Stimulated activated CD4-positive, alpha-beta T cell treated with anti-CD3 and anti-CD28 coated beads, TNF-alpha, amount 100 ng/mL, for 1 hour (primary cell): ENCODE results near the gene PPFIBP2.
A peak's percentile ranks its signal among the peaks of the same experiment; 100 is the strongest.
"Not testable (repeated sequence)": the region's sequence is repeated elsewhere in the genome, so short reads cannot be mapped to it uniquely, and the experiment has no call there.

ENCODE experiments used
- DNase-seq, 3 donors: peaks; one replicate each; pipeline ENCODE4 v3.0.0-alpha.2; 2020; ENCODE audit warnings: low read depth in 3 of 3, low spot score in 1 of 3

PPFIBP2 gene

GRCh38 chr11:7655253-7656217 lies 141.7 kb downstream of the PPFIBP2 start:
- DNase-seq = no peak

GRCh38 chr11:7656704-7657103 lies 142.9 kb downstream of the PPFIBP2 start:
- DNase-seq = no peak

GRCh38 chr11:7657306-7658025 lies 143.7 kb downstream of the PPFIBP2 start:
- DNase-seq = no peak

- DNase-seq = not testable (repeated sequence)
Observed at GRCh38 chr11:7663531-7663930, 149.7 kb downstream of the PPFIBP2 start.

GRCh38 chr11:7664867-7665266 lies 151.1 kb downstream of the PPFIBP2 start:
- no peak for DNase-seq

- peak; percentile 18 to 62 (median 29) for DNase-seq
Observed at GRCh38 chr11:7665473-7666291, 151.9 kb downstream of the PPFIBP2 start.

GRCh38 chr11:7666292-7666866 lies 152.6 kb downstream of the PPFIBP2 start:
- no peak for DNase-seq

- no peak for DNase-seq
Observed at GRCh38 chr11:7667460-7667859, 153.7 kb downstream of the PPFIBP2 start.

- DNase-seq = no peak
Observed at GRCh38 chr11:7668464-7668863, 154.7 kb downstream of the PPFIBP2 start.

GRCh38 chr11:7668911-7669310 lies 155.1 kb downstream of the PPFIBP2 start:
- DNase-seq = no peak

- no peak for DNase-seq
Observed at GRCh38 chr11:7670641-7671040, 156.8 kb downstream of the PPFIBP2 start.

GRCh38 chr11:7671347-7672215 lies 157.8 kb downstream of the PPFIBP2 start:
- DNase-seq = no peak

- DNase-seq = no peak
Observed at GRCh38 chr11:7672276-7672959, 158.6 kb downstream of the PPFIBP2 start.

GRCh38 chr11:7672960-7673723 lies 159.3 kb downstream of the PPFIBP2 start, which contains the start of gene CYB5R2:
CYB5R2 (minus strand) TSS chr11:7673500; CDS start chr11:7672825, 675 bp downstream.
- DNase-seq = no peak

GRCh38 chr11:7673724-7674434 lies 160.1 kb downstream of the PPFIBP2 start:
- no peak for DNase-seq

- DNase-seq = no peak
Observed at GRCh38 chr11:7675631-7676030, 161.8 kb downstream of the PPFIBP2 start.

GRCh38 chr11:7677071-7677470 lies 163.3 kb downstream of the PPFIBP2 start:
- no peak for DNase-seq

- no peak for DNase-seq
Observed at GRCh38 chr11:7677796-7678201, 164.0 kb downstream of the PPFIBP2 start.
